Measurements from ENCODE around the gene PCDHA2. TPM values are rescaled to one million over a fixed set of nuclear protein-coding genes. Genes with fewer than 3 reads are reported as not detected.
"Not testable (repeated sequence)": the region's sequence is repeated elsewhere in the genome, so short reads cannot be mapped to it uniquely, and the experiment has no call there.

The PCDHA2 gene
- polyA plus RNA-seq, 1 donor = 0.81 TPM

DNA sequence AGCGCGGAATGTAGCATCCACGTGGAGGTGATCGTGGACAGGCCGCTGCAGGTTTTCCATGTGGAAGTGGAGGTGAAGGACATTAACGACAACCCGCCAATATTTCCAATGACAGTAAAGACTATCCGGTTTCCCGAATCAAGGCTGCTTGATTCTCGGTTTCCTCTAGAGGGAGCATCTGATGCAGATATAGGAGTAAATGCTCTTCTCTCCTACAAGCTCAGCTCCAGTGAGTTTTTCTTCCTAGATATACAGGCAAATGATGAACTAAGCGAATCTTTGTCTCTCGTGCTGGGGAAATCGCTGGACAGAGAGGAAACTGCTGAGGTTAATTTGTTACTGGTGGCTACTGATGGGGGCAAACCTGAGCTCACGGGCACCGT, 598 bp downstream of the PCDHA2 start:
- Histone ChIP-seq H3K9me3 (ENCODE audit: control insufficient read depth, low read depth, low read length) (peaks cover 21% of the 10 kb centered on the region), H3K27ac (ENCODE audit: low read length) (no peak overlapping the region), H3K4me3 (ENCODE audit: low read length) (no peak overlapping the region), H3K36me3 (ENCODE audit: control insufficient read depth, insufficient read depth, low read length) (no peaks in the 10 kb centered on the region), H3K27me3 (ENCODE audit: control insufficient read depth, insufficient read depth, low read length) (no peaks in the 10 kb centered on the region), H3K4me1 (ENCODE audit: control insufficient read depth, insufficient read depth, low read length) (no peaks in the 10 kb centered on the region)
- DNase-seq = no peak
- 93% methylated on average over 2 of the region's 15 CpGs for WGBS (ENCODE audit: insufficient coverage, low lambda C conversion rate)

DNA sequence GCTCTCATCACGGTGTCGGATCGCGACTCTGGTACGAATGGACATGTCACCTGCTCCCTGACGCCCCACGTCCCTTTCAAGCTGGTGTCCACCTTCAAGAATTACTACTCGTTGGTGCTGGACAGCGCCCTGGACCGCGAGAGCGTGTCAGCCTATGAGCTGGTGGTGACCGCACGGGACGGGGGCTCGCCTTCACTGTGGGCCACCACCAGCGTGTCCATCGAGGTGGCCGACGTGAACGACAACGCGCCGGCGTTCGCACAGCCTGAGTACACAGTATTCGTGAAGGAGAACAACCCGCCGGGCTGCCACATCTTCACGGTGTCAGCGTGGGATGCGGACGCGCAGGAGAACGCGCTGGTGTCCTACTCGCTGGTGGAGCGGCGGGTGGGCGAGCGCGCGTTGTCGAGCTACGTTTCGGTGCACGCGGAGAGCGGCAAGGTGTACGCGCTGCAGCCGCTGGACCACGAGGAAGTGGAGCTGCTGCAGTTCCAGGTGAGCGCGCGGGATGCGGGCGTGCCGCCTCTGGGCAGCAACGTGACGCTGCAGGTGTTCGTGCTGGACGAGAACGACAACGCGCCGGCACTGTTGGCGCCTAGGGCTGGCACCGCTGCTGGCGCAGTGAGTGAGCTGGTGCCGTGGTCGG, 1.5 kb downstream of the PCDHA2 start:
- not testable (repeated sequence) for H3K27ac ChIP-seq (ENCODE audit: low read length); H3K4me3 ChIP-seq (ENCODE audit: low read length); DNase-seq; H3K36me3 ChIP-seq (ENCODE audit: control insufficient read depth, insufficient read depth, low read length); H3K27me3 ChIP-seq (ENCODE audit: control insufficient read depth, insufficient read depth, low read length); H3K4me1 ChIP-seq (ENCODE audit: control insufficient read depth, insufficient read depth, low read length)
- 43% methylated on average over 6 of the region's 72 CpGs for WGBS (ENCODE audit: insufficient coverage, low lambda C conversion rate)
- peaks cover 24% of the 10 kb centered on the region for H3K9me3 ChIP-seq (ENCODE audit: control insufficient read depth, low read depth, low read length)

DNA sequence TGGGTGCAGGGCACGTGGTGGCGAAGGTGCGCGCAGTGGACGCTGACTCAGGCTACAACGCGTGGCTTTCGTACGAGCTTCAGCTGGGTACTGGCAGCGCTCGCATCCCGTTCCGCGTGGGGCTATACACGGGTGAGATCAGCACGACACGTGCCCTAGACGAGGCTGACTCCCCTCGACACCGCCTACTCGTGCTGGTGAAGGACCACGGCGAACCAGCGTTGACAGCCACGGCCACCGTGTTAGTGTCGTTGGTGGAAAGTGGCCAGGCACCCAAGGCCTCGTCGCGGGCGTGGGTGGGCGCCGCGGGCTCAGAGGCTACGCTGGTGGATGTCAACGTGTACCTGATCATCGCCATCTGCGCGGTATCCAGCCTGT, 2.1 kb downstream of the PCDHA2 start:
- no peak overlapping the region for H3K4me3 ChIP-seq (ENCODE audit: low read length)
- no peak overlapping the region for H3K27ac ChIP-seq (ENCODE audit: low read length)
- no peak for DNase-seq
- no peaks in the 10 kb centered on the region for H3K36me3 ChIP-seq (ENCODE audit: control insufficient read depth, insufficient read depth, low read length)
- WGBS (ENCODE audit: insufficient coverage, low lambda C conversion rate) = no CpG with 5 or more reads among the region's 39 CpGs
- H3K4me1 ChIP-seq (ENCODE audit: control insufficient read depth, insufficient read depth, low read length) = no peaks in the 10 kb centered on the region
- H3K9me3 ChIP-seq (ENCODE audit: control insufficient read depth, low read depth, low read length) = peaks cover 26% of the 10 kb centered on the region
- no peaks in the 10 kb centered on the region for H3K27me3 ChIP-seq (ENCODE audit: control insufficient read depth, insufficient read depth, low read length)

DNA sequence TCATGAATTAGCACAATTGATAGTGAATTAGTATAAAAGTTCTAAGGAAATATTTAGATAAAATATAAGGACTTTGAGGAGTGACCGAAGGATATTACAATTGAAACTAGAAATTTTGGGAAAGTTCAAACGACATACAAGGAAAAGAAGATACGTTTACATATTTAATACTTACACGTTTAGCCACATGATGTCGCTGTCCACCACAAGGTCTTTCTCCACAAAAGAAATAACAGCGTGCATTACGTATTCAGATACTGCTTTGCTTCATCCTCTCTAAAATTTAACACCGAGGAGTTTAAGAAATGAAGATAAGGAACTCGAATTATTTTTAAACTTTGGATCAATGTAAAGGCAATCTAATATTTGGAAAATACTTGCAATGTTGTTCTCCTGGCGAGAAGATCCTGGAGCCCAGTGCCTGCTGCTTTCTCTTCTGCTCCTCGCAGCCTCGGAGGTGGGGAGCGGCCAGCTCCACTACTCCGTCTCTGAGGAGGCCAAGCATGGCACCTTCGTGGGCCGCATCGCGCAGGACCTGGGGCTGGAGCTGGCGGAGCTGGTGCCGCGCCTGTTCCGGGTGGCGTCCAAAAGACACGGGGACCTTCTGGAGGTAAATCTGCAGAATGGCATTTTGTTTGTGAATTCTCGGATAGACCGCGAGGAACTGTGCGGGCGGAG, 6.3 kb downstream of the PCDHA2 start, which contains the start of gene PCDHA3:
Gene PCDHA3 (plus strand): TSS at position 242 of the 678 bp plus-strand sequence.
- peaks cover 30% of the 10 kb centered on the region for H3K9me3 ChIP-seq (ENCODE audit: control insufficient read depth, low read depth, low read length)
- no peak within 1 kb of the TSS for H3K27ac ChIP-seq (ENCODE audit: low read length)
- WGBS (ENCODE audit: insufficient coverage, low lambda C conversion rate) = 35% methylated on average over 2 of the region's 29 CpGs
- no peaks in the 10 kb centered on the region for H3K36me3 ChIP-seq (ENCODE audit: control insufficient read depth, insufficient read depth, low read length)
- no peak within 1 kb of the TSS for H3K4me3 ChIP-seq (ENCODE audit: low read length)
- H3K27me3 ChIP-seq (ENCODE audit: control insufficient read depth, insufficient read depth, low read length) = peaks cover 2% of the 10 kb centered on the region
- no peak for DNase-seq
- H3K4me1 ChIP-seq (ENCODE audit: control insufficient read depth, insufficient read depth, low read length) = no peaks in the 10 kb centered on the region

DNA sequence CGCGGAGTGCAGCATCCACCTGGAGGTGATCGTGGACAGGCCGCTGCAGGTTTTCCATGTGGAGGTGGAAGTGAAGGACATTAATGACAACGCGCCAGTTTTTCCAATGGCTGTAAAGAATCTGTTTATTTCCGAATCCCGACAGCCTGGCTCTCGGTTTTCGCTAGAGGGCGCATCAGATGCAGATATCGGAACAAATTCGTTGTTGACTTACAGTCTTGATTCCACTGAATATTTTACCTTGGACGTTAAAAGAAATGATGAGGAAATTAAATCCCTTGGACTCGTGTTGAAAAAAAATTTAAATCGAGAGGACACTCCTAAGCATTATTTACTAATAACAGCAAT, 6.8 kb downstream of the PCDHA2 start:
- Histone ChIP-seq H3K4me3 (ENCODE audit: low read length) (no peak overlapping the region), H3K27ac (ENCODE audit: low read length) (no peak overlapping the region), H3K4me1 (ENCODE audit: control insufficient read depth, insufficient read depth, low read length) (no peaks in the 10 kb centered on the region), H3K9me3 (ENCODE audit: control insufficient read depth, low read depth, low read length) (peaks cover 24% of the 10 kb centered on the region), H3K27me3 (ENCODE audit: control insufficient read depth, insufficient read depth, low read length) (peaks cover 2% of the 10 kb centered on the region), H3K36me3 (ENCODE audit: control insufficient read depth, insufficient read depth, low read length) (no peaks in the 10 kb centered on the region)
- WGBS (ENCODE audit: insufficient coverage, low lambda C conversion rate) = 0% methylated on average over 1 of the region's 16 CpGs
- no peak for DNase-seq

DNA sequence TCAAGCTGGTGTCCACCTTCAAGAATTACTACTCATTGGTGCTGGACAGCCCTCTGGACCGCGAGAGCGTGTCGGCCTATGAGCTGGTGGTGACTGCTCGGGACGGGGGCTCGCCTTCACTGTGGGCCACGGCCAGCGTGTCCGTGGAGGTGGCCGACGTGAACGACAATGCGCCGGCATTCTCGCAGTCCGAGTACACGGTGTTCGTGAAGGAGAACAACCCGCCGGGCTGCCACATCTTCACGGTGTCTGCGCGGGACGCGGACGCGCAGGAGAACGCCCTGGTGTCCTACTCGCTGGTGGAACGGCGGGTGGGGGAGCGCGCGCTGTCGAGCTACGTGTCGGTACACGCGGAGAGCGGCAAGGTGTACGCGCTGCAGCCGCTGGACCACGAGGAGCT, 7.7 kb downstream of the PCDHA2 start:
- not testable (repeated sequence) for H3K4me3 ChIP-seq (ENCODE audit: low read length); H3K27me3 ChIP-seq (ENCODE audit: control insufficient read depth, insufficient read depth, low read length); H3K36me3 ChIP-seq (ENCODE audit: control insufficient read depth, insufficient read depth, low read length); DNase-seq; H3K4me1 ChIP-seq (ENCODE audit: control insufficient read depth, insufficient read depth, low read length); H3K27ac ChIP-seq (ENCODE audit: low read length)
- no CpG with 5 or more reads among the region's 45 CpGs for WGBS (ENCODE audit: insufficient coverage, low lambda C conversion rate)
- peaks cover 21% of the 10 kb centered on the region for H3K9me3 ChIP-seq (ENCODE audit: control insufficient read depth, low read depth, low read length)

DNA sequence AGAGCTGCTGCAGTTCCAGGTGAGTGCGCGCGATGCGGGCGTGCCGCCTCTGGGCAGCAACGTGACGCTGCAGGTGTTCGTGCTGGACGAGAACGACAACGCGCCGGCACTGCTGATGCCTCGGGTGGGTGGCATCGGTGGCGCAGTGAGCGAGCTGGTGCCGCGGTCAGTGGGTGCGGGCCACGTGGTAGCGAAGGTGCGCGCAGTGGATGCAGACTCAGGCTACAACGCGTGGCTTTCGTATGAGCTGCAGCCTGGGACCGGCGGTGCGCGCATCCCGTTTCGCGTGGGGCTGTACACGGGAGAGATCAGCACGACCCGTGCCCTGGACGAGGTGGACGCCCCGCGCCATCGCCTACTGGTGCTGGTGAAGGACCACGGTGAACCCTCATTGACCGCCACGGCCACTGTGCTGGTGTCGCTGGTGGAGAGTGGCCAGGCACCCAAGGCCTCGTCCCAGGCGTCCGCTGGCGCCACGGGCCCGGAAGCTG, 8.2 kb downstream of the PCDHA2 start:
- DNase-seq = no peak
- Histone ChIP-seq H3K27ac (ENCODE audit: low read length) (no peak overlapping the region), H3K4me1 (ENCODE audit: control insufficient read depth, insufficient read depth, low read length) (no peaks in the 10 kb centered on the region), H3K4me3 (ENCODE audit: low read length) (no peak overlapping the region), H3K36me3 (ENCODE audit: control insufficient read depth, insufficient read depth, low read length) (no peaks in the 10 kb centered on the region), H3K27me3 (ENCODE audit: control insufficient read depth, insufficient read depth, low read length) (peaks cover 2% of the 10 kb centered on the region), H3K9me3 (ENCODE audit: control insufficient read depth, low read depth, low read length) (peaks cover 25% of the 10 kb centered on the region)
- WGBS (ENCODE audit: insufficient coverage, low lambda C conversion rate) = no CpG with 5 or more reads among the region's 53 CpGs

DNA sequence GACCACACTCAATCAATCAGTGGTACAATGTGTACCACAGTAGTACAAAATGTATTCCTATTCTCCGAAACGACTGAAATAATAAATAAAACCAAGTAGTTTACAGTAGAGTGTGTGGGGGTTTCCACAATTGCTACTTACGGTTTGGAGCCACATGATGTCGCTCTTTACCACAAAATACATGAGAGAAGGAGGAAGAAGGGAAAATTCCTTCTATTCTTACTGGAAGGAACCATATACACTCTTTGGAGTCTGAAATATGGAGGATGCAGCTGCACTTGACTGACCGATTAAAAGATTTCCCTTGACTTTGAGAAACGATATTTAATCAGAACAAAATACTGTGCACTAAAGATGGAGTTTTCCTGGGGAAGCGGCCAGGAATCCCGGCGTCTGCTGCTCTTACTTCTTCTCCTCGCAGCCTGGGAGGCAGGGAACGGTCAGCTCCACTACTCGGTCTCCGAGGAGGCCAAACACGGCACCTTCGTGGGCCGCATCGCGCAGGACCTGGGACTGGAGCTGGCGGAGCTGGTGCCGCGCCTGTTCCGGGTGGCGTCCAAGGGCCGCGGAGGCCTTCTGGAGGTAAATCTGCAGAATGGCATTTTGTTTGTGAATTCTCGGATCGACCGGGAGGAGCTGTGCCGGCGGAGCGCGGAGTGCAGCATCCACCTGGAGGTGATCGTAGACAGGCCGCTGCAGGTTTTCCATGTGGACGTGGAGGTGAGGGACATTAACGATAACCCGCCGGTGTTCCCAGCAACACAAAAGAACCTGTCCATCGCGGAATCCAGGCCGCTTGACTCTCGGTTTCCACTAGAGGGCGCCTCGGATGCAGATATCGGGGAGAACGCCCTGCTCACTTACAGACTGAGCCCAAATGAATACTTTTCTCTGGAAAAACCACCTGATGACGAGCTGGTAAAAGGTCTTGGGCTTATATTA, 12.5 kb downstream of the PCDHA2 start, which contains the start of gene PCDHA4:
Gene PCDHA4 (plus strand): TSS at position 235 of the 942 bp plus-strand sequence.
- Histone ChIP-seq H3K27me3 (ENCODE audit: control insufficient read depth, insufficient read depth, low read length) (peaks cover 2% of the 10 kb centered on the region), H3K9me3 (ENCODE audit: control insufficient read depth, low read depth, low read length) (peaks cover 35% of the 10 kb centered on the region), H3K4me3 (ENCODE audit: low read length) (no peak within 1 kb of the TSS), H3K36me3 (ENCODE audit: control insufficient read depth, insufficient read depth, low read length) (no peaks in the 10 kb centered on the region), H3K4me1 (ENCODE audit: control insufficient read depth, insufficient read depth, low read length) (no peaks in the 10 kb centered on the region), H3K27ac (ENCODE audit: low read length) (no peak within 1 kb of the TSS)
- no CpG with 5 or more reads among the region's 47 CpGs for WGBS (ENCODE audit: insufficient coverage, low lambda C conversion rate)
- DNase-seq = no peak

DNA sequence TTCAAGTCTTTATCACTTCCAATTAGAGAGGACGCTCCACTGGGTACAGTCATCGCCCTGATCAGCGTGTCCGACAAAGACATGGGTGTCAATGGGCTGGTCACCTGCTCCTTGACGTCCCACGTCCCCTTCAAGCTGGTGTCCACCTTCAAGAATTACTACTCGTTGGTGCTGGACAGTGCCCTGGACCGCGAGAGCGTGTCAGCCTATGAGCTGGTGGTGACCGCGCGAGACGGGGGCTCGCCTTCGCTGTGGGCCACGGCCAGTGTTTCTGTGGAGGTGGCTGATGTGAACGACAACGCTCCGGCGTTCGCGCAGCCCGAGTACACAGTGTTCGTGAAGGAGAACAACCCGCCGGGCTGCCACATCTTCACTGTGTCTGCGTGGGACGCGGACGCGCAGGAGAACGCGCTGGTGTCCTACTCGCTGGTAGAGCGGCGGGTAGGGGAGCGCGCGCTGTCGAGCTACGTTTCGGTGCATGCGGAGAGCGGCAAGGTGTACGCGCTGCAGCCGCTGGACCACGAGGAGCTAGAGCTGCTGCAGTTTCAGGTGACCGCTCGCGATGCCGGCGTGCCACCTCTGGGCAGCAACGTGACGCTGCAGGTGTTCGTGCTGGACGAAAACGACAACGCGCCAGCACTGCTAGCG, 13.7 kb downstream of the PCDHA2 start:
- WGBS (ENCODE audit: insufficient coverage, low lambda C conversion rate) = no CpG with 5 or more reads among the region's 62 CpGs
- H3K4me3 ChIP-seq (ENCODE audit: low read length); DNase-seq; H3K36me3 ChIP-seq (ENCODE audit: control insufficient read depth, insufficient read depth, low read length); H3K27me3 ChIP-seq (ENCODE audit: control insufficient read depth, insufficient read depth, low read length); H3K27ac ChIP-seq (ENCODE audit: low read length); H3K4me1 ChIP-seq (ENCODE audit: control insufficient read depth, insufficient read depth, low read length): not testable (repeated sequence)
- H3K9me3 ChIP-seq (ENCODE audit: control insufficient read depth, low read depth, low read length) = peaks cover 25% of the 10 kb centered on the region

DNA sequence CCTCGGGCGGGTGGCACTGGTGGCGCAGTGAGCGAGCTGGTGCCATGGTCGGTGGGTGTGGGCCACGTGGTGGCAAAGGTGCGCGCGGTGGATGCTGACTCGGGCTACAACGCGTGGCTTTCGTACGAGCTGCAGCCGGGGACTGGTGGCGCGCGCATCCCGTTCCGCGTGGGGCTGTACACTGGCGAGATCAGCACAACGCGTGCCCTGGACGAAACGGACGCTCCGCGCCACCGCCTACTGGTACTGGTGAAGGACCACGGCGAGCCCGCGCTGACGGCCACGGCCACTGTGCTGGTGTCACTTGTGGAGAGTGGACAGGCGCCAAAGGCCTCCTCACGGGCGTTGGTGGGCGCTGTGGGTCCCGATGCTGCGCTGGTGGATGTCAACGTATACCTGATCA, 14.2 kb downstream of the PCDHA2 start:
- no CpG with 5 or more reads among the region's 43 CpGs for WGBS (ENCODE audit: insufficient coverage, low lambda C conversion rate)
- Histone ChIP-seq H3K4me3 (ENCODE audit: low read length) (no peak overlapping the region), H3K9me3 (ENCODE audit: control insufficient read depth, low read depth, low read length) (peaks cover 25% of the 10 kb centered on the region), H3K36me3 (ENCODE audit: control insufficient read depth, insufficient read depth, low read length) (no peaks in the 10 kb centered on the region), H3K4me1 (ENCODE audit: control insufficient read depth, insufficient read depth, low read length) (no peaks in the 10 kb centered on the region), H3K27me3 (ENCODE audit: control insufficient read depth, insufficient read depth, low read length) (no peaks in the 10 kb centered on the region), H3K27ac (ENCODE audit: low read length) (no peak overlapping the region)
- DNase-seq = no peak
